ENCODE results near the gene AP2B1.

AP2B1 gene

DNA sequence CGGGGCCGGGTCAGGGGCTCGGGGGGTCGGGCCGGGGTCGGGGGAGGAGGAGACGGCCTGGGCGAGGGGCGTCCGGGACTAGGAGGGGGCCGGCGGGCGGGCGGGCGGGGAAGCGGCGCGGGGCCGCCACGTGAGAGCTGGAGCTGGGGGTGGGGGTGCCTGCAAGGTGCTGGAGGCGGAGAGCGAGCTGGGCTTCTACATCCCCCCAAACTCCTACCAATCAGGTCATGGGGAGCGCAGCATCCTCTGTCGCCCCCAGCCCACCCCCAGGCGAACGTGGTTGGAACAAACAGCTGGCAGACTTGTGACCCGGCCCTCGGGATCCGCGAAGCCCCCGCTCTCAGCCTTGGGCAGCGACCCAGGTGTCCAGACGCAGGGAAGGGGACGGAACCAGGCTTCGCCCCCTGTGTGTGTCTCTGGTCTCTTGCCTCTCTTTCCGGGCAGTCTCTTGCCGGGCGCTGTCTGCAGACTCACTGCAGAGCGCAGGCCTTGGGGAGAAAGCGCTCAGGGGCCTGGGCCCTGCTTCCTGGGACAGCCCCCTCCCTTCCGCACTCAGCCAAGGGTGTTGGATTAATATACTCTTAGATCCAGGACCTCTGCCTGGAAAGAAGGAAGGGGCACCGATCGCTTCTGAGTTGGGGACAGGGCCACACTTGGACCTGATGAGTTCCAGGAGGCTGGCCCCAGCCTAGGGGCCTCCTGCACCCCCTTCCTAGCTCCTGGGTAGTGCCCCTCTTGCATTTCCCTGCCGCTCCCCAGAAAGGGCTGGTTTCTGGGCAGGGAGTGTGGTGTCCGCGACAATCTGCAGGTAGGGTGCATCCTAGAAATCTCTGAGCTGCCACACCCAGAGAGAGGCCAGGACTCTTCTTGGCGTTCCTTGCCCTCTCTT lies 145.0 kb downstream of the AP2B1 start:
- DNase-seq = no peak

GRCh38 chr17:35732806-35733136 lies 145.6 kb downstream of the AP2B1 start:
- no peak for DNase-seq

- no peak for DNase-seq
These were observed 146.2 kb downstream of the AP2B1 start for GRCh38 chr17:35733366-35733765.

DNA sequence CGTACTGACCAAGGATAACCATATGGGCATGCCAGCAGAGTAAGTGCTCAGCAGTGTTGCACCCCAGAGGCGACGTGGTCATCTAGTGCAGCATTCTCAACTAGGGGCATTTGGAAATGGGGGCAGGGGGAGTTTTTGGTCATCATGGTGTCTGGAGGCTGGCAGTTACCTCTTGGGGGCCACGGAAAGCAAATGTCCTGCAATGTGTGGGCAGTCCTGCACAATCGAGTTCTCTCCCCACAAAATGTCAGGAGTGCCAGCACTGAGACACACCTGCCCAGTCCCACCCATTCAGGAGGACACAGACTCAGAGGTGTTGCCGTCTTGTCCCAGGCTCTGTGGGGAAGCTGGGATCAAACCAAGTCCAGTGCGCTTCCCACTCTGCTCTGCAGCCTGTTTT lies 147.3 kb downstream of the AP2B1 start:
- no peak for DNase-seq

DNA sequence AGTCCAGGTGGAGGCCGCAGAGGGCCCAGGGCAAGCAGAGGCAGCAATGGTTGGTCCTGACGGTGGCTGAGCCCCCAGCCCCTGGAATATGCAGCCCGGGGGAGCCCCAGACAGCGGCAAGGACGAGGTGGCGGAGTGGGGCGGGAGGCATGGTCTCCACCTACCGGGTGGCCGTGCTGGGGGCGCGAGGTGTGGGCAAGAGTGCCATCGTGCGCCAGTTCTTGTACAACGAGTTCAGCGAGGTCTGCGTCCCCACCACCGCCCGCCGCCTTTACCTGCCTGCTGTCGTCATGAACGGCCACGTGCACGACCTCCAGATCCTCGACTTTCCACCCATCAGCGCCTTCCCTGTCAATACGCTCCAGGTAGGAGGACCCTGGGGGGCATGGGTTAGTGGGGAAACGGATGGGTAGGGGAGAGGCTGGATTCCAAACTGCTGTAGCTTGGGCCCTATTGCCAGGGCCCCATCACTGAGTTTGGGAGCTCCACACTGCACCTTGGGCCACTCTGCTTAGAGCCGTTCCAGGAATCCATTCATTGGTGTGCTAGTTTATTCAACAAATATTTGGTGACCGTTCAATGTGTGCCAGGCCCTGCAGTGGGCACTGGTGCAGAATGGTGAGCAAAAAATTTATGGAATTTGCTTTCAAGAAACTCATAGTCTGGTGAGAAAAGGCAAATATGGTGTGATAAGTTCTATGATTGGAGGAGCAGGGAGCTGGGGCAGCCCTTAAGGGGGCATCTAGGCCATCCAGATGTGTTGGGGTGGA lies 148.1 kb downstream of the AP2B1 start:
- DNase-seq = no peak

- no peak for DNase-seq
These were observed 149.1 kb downstream of the AP2B1 start for GRCh38 chr17:35736236-35736635.

GRCh38 chr17:35738519-35739133 lies 151.5 kb downstream of the AP2B1 start:
- DNase-seq = no peak

DNA sequence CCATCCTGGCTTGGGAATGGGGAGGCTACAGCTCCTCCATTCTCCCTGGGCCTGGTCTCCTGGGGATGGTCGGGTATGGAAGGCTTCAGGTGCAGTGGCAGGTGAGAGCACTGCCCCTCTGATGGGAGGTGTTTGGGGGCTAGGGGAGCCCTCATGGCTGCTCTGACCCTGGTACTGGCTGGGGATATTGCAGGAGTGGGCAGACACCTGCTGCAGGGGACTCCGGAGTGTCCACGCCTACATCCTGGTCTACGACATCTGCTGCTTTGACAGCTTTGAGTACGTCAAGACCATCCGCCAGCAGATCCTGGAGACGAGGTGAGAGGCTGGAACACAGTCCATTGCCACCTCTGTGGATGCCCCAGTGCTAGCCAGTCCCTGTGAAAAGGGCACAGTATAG lies 153.1 kb downstream of the AP2B1 start:
- no peak for DNase-seq

GRCh38 chr17:35740997-35741931 lies 154.1 kb downstream of the AP2B1 start:
- DNase-seq = no peak

DNA sequence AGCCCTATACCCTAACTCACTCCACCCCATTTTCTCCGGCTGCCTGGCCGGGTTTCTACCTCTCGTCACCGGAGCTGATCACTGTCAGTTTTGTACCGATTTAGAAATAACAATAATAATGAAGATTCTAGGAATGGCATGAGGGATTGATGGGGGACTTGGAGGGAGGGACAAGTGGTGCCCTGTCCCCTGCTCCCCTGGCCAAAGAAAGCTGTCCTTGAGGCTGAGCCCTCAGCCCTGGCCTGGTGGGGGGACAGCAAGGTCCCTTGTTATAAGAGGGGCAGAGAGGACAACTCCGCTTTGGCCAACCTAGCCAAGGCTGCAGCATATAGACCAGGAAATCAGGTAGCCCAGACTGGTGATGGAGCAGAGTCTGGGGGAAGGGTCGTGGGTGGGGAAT lies 155.4 kb downstream of the AP2B1 start:
- no peak for DNase-seq

- no peak for DNase-seq
These were observed 155.9 kb downstream of the AP2B1 start for GRCh38 chr17:35742896-35743477.

DNA sequence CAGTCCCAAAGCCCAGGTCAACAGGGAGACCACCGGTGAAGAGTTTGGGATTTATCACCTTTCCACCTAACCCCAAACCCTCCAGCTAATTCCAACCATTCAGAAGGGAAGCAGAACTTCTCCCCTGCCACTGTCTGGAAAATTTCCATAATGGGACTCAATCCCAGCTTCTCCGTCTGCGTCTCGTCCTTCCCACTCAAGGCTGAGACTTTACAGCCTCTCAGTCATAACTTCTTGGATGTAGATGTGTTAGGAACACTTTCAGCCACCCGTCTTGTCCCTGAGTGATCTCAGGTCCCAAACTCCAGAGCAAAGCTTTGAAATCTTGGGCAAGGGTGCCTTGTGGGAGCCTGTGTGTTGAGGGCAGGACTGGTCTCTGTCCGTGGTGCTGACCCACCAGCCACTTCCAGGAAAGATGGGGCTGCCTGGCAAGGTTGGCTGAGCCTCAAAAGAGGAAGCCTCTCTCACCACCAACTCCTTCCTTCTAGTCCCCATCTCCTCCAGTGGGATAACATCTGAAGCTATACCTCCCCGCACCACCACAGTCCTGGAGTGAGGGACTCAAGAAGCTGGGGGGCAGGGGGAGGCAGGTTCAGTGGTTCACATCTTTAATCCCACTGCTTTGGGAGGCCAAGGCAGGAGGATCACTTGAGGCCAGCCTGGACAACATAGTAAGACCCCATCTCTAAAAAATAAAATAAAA lies 156.7 kb downstream of the AP2B1 start:
- DNase-seq = no peak

DNA sequence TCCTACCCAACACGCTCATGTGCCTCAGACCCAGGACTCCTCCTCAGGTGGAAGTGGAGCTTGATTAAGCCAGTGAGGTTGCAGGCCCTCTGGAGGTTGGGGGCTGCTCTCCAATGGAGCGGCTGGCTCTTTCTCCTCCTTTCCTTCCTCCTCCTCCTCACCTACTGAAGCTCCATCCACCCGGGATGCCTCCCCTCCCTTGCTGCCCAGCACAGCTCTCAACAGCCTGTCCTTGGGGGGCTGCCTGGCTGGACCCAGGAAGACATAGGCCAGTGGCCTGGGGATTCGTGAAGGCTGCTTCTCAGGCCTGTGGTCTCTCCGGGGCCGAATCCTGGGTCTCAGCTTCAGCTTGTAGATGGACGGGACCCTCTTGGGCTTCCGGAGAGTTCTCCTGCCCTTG lies 157.7 kb downstream of the AP2B1 start:
- DNase-seq = no peak

DNA sequence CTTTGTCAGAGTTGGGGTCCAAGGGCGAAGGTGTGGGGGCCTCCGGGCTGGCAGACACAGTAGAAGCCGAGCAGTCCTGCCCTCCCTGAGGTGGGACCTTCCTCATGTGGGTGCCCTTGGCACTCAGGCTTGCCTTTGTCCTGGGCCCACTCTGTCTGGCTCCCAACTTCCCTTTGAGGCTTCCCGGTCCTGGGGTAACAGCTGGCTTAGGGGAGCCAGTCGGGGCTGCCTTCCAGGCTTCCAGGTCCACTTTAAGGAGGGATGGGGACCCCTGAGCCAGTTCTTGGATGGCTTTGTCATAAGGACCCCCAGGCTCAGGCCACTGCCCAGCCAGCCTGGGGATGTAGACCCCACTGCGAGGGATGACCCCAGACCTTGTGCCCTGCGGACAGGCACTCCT lies 158.1 kb downstream of the AP2B1 start:
- no peak for DNase-seq

- DNase-seq = no peak
These were observed 158.7 kb downstream of the AP2B1 start for GRCh38 chr17:35745749-35746320.

DNA sequence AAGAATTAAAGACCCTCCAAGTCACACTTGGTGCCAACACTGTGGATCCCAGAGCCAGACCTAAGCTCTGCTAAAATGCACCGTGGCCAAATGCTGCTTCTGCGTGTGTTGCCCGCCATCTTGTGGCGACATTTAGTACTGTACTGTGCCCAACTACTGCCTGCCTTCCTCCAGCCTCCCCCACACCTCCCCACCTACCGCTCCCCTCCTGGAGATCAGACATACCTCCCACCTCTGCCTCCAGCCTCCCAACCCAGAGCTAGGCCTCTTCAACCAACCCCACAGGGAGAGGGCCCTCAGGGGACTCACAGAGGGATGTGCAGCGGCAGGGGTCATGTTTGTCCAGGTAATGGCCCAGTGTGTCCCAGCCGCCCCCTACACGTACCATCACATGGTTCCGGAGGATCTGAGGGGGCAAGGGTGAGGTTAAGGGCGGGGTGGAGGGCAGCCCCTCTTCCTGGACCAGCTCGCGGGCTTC lies 160.5 kb downstream of the AP2B1 start:
- peak; percentile 48 for DNase-seq

DNA sequence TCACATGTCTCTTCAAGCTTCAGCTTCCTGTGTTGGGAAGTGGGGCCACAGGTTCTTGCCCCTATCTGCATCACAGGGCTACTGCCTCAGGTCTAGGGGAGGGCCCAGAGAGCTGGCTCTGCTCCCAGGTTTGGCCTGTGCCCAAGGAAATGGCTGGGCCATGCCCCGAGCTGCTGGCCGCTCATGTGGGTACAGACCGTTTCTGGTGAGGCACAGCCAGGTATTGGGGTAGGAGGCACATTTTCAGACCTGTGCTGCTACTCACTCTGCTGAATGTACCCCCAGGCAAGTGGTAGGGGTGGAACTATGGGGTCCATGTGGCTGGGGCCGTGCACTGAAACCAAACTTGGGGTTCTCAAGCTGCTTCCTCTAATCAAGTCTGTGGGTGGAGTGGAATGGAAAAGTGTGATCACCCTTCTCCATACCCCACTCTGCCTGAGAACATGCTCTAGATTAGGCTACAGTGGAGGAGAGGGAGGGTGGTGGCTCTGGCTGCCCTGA lies 161.3 kb downstream of the AP2B1 start:
- no peak for DNase-seq

DNA sequence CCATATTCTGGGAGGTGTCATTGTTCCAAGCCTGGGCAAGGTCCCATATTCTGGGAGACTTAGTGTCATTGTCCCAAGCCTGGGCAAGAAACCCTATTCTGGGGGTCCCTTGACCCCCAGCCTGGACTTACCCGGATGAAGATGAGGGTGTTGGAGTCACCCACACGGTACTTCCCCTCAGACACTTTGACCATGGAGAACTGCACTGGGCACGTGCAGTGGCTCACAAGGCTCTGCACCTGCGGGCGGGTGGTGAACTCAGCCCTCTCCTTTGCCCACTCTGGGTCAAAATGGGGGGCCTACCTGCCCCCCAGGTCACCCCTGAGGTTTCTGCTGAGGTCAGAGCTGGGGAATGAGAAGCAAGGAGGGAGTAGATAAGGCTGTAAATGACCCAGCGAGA lies 161.9 kb downstream of the AP2B1 start:
- DNase-seq = no peak

DNA sequence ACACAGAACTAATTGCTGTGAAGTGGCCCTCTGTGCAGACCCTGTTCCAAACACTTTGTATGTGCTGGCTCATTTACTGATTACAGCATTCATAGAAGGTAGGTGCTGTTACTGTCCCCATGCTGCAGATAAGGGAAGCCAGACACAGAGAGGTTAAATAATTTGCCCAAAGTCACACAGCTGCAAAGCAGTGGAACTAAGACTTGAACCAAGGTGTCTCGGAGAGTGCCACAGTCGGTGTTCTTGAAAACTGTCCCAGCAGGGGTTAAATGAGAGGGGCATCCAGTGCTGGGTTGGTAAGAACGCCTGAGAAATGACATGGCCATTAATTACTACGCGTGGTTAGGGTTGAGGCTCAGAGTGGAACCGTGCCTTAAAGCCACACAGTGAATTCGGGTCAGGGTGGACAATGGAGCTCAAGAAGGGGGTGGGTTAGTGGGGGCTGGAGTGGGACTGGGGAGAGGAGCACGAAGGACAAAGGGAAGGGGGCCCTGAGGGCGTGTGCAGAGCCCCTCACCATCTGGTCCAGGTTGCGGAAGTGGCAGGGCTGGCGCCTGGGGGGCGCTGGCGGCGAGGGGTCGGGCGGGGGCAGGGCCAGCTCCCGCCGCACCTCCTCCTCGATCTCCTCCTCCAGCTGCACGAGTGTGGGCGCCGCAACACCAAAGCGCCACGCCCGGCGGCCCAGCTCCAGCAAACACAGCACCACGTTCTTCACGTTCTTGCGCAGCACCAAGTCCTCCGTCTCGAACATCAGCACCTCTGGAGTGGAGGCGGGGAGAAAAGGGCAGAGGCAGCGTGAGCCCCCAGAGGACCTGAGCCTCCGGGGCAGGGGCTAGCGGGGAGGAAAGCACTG lies 162.7 kb downstream of the AP2B1 start:
- DNase-seq = no peak

Data from NCI-H2029 treated with DMSO at 0.1 percent for 48 hours (cell line).